ENCODE data around the gene FLNA. TPM values are rescaled to one million over a fixed set of nuclear protein-coding genes. Genes with fewer than 3 reads are reported as not detected.

FLNA gene
- polyA plus RNA-seq, 1 experiment, result 605 TPM

DNA sequence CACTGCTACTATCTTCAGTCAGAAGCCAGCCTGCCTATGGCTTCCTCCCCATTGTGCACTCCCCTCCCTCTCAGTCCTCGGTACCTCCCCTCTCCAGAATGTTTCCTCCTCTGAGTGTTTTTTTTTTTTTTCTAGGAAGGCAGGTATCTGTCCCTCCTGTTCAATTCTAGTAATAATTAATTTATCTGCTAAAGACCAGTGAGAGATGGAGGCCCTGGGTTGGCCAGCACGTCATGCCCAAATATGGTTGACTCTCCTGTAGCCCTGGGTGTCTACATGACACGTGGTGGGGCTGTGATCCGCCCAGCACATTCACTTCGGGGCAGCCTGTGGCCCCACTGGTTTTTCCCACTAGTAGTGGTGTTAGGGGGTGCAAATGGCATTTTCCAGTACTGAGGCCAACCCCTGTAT, 1.8 kb downstream of the FLNA start:
- H3K4me3 ChIP-seq (ENCODE audit: low read depth, low read length), result peak overlapping the region; percentile 66
- DNase-seq (ENCODE audit: low read depth, low spot score), result no peak
- H3K27ac ChIP-seq (ENCODE audit: low read depth, low read length), result peak overlapping the region; percentile 77
- TF ChIP-seq, protein P1, sequence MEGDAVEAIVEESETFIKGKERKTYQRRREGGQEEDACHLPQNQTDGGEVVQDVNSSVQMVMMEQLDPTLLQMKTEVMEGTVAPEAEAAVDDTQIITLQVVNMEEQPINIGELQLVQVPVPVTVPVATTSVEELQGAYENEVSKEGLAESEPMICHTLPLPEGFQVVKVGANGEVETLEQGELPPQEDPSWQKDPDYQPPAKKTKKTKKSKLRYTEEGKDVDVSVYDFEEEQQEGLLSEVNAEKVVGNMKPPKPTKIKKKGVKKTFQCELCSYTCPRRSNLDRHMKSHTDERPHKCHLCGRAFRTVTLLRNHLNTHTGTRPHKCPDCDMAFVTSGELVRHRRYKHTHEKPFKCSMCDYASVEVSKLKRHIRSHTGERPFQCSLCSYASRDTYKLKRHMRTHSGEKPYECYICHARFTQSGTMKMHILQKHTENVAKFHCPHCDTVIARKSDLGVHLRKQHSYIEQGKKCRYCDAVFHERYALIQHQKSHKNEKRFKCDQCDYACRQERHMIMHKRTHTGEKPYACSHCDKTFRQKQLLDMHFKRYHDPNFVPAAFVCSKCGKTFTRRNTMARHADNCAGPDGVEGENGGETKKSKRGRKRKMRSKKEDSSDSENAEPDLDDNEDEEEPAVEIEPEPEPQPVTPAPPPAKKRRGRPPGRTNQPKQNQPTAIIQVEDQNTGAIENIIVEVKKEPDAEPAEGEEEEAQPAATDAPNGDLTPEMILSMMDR (IDR thresholded peaks at IDR 0.05; ENCODE audit: low read depth, low read length), result no peak
- CTCF ChIA-PET, result interaction anchor here (0.6 to 1.5 kb wide), 9 partner anchors 10 to 426 kb away, joined by 3 to 17 read pairs (median 3); partner anchors contain the start of gene DNASE1L1
- no peaks in the 10 kb centered on the region for H3K27me3 ChIP-seq (ENCODE audit: control insufficient read depth, insufficient read depth, low read length)
- no peaks in the 10 kb centered on the region for H3K9me3 ChIP-seq (ENCODE audit: control insufficient read depth, insufficient read depth, low read length)
- POLR2A ChIA-PET, result no interaction called here

DNA sequence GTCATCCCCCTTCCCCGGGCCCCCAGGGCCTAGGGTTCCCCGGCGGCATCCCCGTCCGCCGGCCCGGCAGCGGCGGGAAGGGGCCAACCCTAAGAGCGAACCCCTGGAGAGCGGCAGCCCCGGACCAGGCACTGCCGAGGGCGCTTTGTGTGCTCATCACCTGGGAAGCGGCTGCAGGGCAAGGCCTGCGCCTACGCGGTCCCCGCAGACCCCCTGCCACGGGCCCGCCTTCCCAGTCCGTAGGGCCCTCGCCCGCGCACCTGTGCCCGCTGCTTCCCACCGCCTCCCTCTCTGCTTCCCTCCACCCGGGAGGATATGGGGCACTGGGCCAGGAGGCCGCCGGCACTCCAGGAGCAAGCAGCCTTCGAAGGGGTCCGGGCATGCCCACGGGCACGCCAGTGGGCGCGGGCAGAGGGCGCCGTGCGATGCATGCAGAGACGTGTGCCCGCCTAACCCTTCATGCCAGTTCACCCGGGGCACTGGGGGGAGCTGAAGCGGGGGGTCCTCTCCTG, 2.6 kb downstream of the FLNA start:
- TF ChIP-seq, protein P1 (IDR thresholded peaks at IDR 0.05; ENCODE audit: low read depth, low read length), result no peak
- ChIA-PET CTCF (no interaction called here), POLR2A (no interaction called here)
- Histone ChIP-seq H3K4me3 (ENCODE audit: low read depth, low read length) (peak overlapping the region; percentile 66), H3K27me3 (ENCODE audit: control insufficient read depth, insufficient read depth, low read length) (no peaks in the 10 kb centered on the region), H3K27ac (ENCODE audit: low read depth, low read length) (peak overlapping the region; percentile 57), H3K9me3 (ENCODE audit: control insufficient read depth, insufficient read depth, low read length) (no peaks in the 10 kb centered on the region)
- no peak for DNase-seq (ENCODE audit: low read depth, low spot score)

DNA sequence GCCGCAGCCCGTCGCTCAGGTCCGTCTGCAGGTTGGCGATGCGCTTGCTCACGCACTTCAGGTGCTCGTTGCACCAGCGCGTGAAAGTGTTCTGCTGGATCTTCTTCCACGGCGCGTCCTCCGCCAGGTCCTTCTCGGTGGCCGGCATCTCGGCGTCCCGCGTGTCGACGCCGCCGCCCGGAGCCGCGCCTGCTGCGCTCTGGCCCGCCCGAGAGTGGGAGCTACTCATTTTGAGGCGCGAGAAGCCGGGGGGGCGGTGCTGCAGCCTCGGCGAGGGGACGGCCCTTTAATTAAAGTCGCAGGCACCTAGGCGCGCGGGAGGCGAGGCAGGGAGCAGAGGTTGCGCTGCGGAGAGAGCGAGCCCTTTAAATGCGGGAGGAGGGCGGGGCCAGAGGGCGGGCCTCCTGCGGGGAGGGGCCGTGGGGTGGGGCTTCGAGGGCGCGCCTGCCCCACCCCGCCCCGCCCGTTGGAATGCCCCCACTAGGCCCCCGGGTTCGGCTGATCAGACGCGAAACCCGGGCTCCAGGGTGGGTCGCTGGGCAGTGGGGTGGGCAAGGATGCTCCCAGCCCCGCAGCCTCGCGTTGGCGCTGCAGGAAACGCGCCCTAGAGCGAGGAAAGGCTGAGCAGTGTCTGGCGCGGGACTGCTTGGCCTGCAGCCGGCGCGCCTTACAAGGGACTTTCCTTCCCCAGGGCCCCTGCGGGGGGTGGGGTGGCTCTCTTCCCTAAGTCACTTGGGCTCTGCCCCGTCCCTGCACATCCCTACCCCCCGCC, 3.2 kb downstream of the FLNA start:
- Histone ChIP-seq H3K27ac (ENCODE audit: low read depth, low read length) (peak overlapping the region; percentile 57), H3K27me3 (ENCODE audit: control insufficient read depth, insufficient read depth, low read length) (no peaks in the 10 kb centered on the region), H3K9me3 (ENCODE audit: control insufficient read depth, insufficient read depth, low read length) (no peaks in the 10 kb centered on the region), H3K4me3 (ENCODE audit: low read depth, low read length) (peak overlapping the region; percentile 92)
- CTCF ChIA-PET, result no interaction called here
- peak; percentile 78 for DNase-seq (ENCODE audit: low read depth, low spot score)
- TF ChIP-seq, protein P1 (IDR thresholded peaks at IDR 0.05; ENCODE audit: low read depth, low read length), result no peak
- POLR2A ChIA-PET, result interaction anchor here (0.6 to 3.5 kb wide), 6 partner anchors 8 to 358 kb away, joined by 3 to 16 read pairs (median 4); partner anchors contain the start of genes EMD and RPL10

DNA sequence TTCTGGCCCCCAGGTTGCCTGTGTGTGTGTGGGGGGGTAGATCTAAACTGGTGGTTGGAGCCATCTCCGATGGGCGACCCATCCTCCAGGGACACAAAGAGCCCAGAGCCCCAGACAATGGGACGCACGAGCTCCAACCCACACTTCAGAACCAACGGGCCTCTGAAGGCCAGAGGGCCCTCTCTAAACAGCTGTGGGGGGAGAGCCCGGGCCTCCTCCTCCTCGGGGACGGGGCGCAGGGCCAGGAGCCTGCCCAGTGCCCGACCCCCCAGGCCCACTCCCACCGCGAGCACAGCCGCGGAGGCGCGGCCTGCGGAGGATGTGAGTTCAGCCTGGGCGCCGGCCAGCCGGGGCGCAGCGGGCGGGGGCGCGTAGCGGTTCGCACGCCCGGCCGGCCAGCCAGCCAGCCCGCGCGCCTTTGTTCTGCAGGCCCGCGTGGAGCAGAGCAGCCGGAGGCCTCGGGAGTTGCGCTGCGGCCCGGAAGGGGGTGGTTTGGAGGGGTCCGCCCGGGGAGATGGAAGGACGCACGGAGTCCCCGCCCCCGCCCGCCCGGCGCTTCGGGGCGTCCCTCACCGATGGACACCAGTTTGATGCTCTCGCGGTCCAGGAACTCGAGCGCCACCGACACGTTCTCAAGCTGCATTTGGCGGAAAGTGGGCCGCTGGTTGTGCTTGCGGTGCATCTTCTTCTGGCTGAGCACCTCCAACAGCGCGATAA, 4.0 kb downstream of the FLNA start:
- TF ChIP-seq, protein P1 (IDR thresholded peaks at IDR 0.05; ENCODE audit: low read depth, low read length), result no peak
- DNase-seq (ENCODE audit: low read depth, low spot score), result no peak
- POLR2A ChIA-PET, result interaction anchor here (0.9 to 3.5 kb wide), 3 partner anchors 9 to 28 kb away, joined by 3 to 16 read pairs (median 5); partner anchors contain the start of genes EMD and RPL10
- Histone ChIP-seq H3K9me3 (ENCODE audit: control insufficient read depth, insufficient read depth, low read length) (no peaks in the 10 kb centered on the region), H3K27ac (ENCODE audit: low read depth, low read length) (peak overlapping the region; percentile 92), H3K27me3 (ENCODE audit: control insufficient read depth, insufficient read depth, low read length) (no peaks in the 10 kb centered on the region), H3K4me3 (ENCODE audit: low read depth, low read length) (peak overlapping the region; percentile 92)
- CTCF ChIA-PET, result no interaction called here
